Midbrain (tissue), 1 donor: ENCODE data around the gene ING3.

ENCODE experiments used
- DNase-seq: peaks from one replicate; lab custom pipeline; 2025; lab: John Stamatoyannopoulos, UW

The ING3 gene

DNA sequence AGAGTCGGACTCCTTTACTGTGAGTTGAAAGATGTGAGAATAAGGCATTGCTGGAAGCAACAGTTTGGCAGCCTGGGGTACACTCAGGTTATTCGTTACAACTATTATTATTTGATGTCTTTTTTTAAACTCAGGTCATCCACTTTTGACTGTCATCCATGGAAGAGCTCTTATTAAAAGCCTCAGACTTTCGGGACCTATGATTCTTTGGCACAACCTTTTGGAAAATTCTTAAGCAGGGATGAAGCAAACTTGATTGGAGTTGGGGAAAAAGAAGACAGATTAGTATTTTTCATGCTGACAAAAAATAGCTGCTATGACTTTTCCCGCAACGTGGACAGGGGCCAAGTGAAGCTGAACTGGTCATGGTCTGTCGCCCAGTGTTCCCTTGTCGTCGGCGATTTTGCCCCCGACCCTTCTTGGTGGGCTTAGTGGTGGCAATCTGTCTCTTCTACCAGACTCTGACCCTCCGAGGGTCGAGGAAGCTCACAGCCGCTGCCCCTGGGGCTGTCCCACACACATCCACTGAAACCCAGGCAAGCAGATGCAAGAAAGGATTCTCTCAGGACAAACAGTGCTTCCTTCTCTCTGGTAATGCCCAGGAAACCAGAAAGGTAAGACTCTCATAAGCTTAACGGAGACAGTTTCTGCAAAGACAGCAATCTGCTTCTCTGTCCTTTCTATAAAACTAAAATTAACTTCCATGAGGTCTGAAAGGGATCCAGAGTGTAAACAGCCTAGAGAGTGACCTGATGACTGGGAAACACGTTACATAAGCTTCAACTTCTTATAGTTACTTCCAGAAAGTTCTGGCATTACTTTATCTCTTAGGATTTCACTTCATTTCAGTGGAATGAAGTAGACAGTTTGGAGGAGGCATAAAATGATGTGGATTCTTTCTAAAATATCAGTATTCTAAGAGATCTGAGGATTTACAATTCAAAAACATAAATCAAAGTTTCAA lies 39.0 kb downstream of the ING3 start:
- DNase-seq: no peak

DNA sequence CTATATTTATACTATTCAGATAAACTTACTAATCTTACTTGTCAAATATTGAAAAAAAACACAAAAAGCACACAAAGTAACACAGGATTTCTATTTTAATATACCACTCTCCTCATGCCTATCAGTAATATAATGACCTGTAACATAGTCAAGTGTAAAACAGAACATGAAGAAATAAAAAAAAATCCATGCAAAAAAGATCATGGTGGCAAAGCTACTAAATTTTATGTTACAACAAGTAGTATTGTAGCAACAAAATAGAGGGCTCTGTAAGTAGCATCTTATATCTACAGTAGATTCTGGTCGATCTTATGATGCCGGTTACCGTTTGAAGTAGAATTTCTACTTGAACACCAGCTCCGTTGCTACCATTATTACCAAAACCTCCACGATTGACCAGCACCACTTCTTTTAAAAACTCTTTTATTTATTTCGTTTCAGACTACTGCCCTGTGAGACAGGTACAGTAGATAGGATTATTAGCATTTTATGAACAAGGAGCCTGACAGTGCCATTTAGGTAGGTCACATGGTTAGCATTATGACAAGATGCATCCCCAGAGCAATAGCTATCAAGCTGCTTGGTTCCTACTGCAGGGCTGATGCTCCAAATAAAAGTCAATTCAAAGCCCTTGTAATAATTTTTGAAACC lies 40.0 kb downstream of the ING3 start:
- no peak for DNase-seq

DNA sequence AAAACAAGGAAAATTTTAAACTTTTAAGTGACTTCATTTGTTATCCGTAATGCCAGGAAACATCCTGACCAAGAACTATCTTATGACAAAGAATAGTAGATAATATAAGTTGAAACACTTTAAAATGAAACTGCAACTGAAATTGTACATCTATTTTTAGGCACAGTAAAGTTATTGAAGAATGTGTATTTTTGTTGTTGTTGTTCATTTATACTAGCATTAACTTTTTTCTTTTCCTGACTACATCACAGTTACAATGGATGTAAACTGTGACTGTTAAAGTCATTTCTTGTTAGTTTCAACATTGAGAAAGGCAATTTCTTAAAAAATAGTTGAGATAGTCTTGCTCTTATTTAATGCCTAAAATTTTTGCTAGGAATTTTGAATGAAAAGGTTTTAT lies 40.6 kb downstream of the ING3 start:
- DNase-seq: no peak

DNA sequence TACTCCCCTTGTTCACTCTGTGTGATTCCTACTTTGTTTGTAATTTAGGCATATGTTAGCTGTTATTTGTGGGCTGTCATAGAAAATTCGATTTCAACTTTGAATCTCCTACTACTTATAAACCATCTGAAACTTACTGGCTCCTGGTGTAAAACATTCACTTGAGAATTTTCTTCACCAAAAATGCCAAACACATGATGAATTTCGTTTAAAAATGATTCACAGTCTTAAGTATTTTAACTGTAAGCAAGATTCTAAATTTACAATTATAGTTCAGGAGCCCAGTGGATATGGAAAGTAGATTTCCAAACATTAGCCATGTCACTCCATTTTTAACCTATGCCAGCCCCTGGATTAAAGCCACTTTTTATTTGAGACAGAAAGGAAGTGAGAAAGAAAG lies 41.0 kb downstream of the ING3 start:
- no peak for DNase-seq

DNA sequence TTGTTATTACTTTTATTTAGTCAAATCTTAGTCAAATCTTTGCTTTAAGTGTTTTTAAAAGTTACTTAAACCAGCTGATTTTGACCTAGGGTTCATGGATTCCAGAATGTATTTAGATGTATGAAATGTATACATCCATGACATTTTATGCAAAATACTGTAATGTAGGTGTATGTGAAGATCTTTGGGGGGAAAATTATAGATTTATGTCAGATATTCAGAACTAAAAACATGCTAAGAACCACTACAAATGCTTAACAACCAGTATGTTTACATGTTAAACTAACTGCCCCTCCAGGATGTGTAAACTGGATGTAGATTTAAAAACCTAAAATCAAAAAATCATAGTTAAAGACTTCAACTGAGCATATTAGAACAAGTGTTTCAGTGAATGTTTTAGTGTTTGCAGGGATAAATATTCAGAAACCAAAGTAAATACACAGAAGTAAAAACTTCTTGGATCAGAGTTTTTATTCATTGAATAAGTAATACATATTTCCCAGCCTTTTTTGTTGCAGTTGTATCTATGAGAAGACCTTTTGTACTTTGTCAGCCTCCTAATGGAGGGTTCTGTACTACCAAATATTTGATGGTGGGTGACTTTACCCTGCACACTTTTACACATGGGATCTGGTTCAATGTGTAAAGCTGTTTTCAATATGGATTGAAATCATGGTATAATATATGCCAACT lies 41.8 kb downstream of the ING3 start:
- no peak for DNase-seq

DNA sequence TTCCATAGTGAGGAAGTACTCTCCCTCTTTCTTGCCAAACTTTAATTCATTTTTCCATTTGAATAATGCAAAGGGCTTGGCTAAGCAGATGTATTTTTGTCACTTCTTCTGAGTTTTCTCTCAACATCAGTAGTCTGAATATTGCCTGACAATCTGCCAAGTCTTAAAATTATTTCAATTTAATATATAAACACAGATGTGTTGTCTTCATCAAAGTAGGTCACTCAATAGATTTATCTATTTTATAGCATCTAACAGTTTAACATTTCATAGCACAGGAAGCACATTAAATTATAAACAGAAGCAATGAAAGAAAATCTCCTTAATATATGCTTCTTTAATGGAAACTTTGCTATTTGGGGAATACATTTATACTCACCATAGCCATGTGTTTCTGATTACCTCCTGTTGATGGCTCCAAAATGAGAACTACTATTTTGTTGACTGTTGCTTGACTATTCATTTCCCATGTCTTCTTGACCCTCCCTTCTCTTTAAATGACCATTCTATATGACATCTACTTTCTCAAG lies 42.5 kb downstream of the ING3 start:
- DNase-seq: no peak

DNA sequence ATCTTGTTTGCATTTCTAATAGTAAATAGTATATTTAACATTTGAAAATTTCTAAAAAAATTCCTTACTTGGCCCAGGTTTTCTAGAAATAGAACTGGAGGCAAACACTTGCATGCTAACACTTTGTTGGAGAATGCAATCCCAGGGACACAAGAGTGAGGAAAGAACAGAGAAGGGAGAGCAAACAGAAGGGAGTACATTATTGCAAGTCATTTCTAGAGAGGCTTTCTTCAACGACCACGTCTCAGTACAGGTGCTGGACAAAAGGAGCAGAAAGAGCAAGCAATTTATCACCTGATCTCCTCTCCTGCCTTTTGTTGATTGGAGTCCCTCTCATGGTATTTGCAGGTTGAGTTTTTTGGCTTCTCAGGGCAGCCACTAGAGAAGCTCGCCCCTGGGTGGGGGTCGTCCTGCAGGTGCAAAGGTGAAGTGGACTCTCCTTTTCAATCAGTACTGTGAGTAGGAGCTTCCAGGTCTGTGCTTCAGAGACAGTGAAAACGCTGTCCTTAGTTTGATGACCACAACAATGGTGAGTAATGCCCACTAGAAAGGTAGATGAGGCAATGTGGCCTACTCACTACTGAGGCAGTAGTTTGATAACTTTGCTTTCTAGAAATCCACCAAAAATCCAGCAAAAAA lies 43.1 kb downstream of the ING3 start:
- no peak for DNase-seq

DNA sequence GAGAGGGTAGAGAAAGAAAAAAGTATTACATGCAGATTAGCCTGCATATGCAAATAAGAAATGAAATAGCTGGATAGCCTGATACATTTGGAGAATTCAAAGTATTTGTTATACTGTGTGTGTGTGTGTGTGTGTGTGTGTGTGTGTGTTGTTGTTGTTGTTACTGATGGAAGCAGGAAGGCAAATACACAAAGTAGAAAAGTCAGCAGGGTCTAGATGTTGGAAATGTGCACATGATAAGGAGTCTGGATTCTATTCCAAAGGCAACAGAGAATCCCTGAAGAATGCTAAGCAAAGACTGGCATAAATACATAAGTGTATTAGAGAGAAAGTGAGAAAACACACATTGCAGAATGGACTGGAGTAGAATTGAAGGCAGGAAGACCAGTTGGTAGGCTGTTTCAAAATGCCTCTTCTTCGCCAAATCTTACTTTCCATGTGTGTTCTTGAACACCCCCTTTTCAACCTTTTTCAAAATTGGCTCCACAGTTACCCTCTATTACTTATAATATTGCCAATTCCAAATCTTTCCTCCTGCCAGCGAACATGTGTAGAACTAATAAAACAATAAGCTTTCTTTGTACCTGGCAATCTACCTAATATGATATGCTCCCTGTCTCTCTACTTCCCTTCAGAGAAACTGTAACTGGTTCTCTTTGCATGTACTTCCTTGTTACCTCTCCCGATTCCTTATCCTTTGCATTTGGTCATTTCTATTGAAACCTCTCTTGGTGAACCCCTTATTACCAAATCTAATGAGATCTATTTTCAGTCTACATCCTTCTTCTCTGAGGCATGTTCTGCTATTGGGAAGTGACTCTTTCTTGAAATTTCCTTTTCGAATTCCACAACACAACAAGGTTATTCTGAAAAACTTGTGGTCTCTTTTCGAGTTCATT lies 44.2 kb downstream of the ING3 start:
- no peak for DNase-seq

DNA sequence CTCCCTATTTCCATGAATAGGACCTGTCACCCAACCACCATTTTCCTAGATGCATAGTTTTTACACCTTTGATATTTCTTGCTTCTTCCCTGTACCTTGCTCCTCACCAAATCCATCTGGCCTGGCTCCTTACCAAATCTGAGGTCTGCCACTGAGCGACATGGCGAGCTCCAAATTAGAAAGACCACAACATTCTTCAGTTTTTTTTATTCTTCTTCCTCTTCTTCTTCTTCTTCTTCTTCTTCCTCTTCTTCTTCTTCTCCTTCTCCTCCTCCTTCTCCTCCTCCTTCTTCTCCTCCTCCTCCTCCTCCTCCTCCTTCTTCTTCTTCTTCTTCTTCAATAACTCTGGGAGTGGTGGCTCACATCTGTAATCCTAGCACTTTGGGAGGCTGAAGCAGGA lies 45.1 kb downstream of the ING3 start:
- DNase-seq: no peak

DNA sequence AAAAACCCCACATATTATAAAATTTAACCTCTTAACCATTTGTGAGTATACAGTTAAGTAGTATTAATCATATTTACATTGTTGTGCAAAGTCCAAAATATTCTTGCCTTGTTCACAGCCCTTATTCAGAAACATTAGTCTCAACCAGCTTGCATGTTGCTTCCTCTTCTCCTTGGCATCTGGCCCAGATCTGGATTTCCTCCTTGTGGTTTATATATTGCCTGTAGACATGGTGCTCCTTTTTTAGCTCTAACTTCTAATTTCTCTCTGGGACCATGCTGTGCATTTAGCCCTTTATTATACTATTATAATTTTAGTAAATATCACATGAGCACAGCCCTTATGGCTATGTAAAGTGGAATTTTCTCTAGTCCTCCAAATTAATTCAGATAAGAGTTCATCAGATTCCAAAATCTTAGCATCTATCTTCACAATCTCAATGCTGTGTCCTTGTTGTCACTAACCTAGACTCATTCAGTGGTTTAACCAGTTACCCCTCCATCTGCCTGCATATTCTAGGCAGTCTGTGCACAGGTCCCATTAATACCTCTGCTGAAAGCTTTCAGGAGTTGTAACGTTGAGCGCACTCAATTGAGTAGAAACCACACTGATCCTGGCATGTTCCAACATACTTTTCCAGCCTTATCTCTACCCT lies 45.9 kb downstream of the ING3 start:
- DNase-seq: peak; percentile 38

DNA sequence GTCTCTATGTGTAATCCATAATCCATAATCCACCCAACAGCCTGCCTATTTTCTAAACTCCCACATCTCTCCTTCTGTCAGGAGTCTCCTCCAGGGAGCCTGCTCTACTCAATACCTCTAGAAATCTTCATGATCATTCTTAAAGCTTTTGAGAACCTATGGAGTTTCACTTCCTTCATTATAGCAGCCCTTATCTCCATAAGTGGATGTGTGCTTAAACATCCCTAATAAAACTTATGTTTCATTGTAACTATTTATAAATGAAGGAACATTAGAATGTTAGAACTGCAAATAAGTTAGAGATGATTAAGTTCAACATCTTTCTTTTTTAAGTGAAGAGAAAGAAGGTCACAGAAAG lies 46.4 kb downstream of the ING3 start:
- DNase-seq: no peak

DNA sequence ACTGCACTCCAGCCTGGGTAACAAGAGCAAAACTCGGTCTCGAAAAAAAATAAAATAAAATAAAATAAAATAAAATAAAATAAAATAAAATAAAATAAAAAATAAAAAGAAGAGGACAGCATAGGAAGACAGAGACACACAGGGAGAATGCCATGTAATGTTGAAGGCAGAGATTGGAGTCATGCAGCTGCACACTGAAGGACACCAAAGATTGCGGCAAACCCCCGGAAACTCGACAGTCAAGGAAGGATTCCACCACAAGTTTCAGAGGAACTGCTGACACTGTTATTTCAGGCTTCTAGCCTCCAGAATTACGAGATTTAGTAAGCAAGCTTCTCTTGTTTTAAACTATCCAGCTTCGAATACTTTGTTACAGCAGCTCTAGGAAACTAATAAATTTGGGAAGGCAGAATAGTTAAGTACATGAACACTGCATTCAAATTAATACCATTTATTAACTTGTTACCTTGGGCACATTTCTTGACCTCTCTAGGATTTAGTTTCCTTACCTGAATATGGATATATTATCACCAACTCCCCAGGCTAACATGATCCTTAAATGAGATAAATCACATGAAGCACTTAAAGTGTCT lies 47.4 kb downstream of the ING3 start:
- peak; percentile 14 for DNase-seq

DNA sequence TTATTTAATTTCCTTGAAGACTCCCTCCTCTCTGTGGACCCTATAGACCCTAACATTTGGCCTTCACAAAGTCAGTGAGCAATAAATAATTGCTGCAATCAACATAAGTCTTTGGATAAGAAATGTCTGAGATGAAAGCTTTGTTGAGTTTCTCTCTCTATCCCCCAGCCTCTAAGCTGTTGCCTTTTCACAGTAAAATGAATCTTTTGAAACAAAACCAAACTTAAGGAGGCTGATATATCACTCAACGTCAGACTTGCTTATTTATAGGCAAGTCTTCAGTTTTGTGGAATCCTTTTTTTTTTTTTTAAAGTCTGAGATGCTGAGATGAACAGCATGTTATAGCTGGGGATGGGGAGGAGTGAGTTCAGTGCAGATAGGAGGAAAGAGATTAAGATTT lies 47.9 kb downstream of the ING3 start:
- no peak for DNase-seq

DNA sequence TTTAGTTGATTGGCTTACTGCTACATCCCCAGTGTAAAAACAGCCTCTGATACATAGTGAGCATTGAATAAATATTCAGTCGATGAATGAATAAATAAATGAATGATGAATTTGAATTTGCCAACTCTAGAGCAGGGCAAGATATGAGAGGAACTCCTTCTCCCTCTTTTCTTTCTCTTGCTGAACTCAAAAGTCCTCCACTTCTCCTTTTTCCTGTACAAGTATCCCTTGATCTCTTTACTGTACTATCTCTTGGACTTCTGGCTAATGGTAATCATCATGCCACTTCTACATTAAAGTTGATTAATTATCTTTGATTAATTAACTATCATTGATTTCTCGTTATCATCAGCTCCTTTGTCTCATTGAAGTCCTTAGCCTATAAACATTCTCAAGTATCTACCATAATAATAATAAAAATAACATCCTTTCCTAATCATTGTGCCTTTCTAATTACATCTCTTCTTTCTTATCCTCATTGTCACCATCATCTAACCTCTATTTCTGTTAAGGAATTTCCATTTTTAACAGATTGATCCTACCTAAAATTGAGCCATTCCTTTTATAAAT lies 48.5 kb downstream of the ING3 start:
- no peak for DNase-seq

DNA sequence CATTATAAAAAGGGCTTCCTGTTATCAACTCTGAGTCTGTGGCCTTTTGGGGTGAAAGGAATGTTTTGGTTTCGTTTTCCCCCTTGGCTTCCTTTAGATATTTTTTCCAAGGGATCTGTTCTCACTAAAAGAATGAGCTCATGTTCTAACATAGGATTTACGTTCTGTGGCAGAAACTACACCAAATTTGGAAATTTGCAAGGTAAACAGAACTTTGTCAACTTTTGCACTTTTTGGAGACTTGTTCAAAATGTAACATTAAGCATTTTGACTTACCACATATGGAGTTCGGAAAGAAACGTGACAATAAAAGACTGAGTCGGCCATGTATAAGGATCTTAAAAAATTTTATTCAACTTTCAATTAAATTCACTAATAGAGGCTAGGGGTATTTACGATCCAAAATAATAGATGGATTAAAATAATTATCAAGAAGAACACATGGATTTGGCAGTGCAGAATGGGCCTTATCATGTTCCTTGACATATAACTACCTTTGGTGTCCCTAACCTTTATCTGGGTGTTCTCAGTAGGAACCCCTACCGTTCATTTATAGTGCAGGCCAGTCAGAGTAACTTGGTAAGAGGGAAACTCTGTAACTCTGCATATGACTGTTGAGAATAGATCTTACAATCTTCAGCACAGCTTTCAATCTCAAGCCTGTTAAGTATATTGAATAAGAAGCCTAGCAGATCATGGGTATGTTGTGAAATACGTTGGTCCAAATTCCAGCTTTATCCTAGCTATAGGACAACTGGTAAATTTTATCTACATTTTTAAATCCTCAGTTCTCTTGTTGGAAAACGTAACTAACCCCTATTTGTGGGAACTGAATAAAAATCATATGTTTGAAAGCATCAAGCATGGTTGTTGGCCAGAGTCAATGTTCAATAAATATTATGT lies 49.8 kb downstream of the ING3 start:
- no peak for DNase-seq

DNA sequence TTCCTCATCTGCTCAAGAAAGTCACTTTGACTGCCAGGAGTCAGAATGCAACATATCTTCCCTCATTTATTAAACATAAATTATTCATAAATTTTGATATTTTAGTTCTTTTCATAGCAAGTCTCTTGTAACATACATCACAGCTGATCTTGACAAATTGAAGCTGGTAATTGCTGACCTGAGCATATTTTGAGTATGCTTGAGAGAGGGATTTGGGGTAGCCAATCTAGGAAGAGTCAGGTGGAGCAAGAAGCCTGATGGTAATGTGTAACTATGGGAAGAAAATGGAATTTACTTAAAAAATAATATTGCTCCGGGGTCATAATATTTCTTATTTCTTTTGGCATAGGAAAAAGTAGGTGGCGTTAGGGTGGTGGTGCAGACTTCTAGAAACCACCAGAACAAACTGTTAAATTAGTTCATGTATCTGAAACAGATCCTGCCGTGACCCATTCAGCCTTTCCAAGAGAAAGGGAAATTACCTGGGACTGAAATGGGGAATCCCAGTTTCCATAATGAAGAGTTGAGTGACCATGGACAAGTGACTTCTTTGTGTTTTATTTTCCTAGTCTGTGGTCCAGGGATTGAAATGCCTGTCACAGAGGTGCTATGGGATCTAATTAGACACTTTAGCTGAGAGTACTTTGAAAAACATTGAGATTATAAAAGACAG lies 50.8 kb downstream of the ING3 start:
- no peak for DNase-seq

DNA sequence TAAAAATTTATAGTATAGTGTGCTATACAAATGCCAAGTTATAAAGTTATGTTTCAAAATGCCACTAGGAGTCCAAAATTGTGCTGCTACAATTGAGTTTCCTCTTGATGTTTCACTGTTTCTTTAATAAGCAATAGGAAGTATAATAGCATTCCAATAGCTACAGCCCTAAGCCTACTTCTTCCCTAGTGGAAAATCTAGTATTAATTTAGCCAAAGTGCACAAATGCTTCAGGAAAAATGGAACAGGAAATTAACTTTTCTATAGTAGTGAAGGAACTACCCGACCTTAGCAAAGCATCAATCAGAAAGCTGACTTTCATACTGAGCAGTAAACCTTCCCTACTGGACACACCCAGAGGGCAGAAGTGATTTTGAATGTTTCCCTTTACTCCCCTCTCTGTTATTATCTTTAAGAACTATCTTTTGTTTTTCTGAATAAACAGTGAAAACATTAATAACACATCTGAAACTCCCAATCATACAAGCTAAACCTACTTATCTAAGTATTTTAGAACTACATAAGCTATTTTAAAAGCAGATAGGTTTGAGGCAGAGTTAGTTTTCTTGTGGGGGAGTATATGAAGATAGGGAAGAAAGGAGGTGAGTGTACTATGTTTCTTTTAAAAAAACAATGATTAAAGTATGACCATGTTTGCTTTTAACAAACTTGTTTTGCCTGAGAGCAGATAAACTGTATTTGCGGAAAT lies 51.6 kb downstream of the ING3 start:
- no peak for DNase-seq
